ENCODE data around the gene CFAP45. TPM values are rescaled to one million over a fixed set of nuclear protein-coding genes. Genes with fewer than 3 reads are reported as not detected.

The CFAP45 gene
- total and polyA plus RNA-seq, 4 experiments from 2014 or later: 0.15 to 0.67 (median 0.52) TPM; not detected in 1

DNA sequence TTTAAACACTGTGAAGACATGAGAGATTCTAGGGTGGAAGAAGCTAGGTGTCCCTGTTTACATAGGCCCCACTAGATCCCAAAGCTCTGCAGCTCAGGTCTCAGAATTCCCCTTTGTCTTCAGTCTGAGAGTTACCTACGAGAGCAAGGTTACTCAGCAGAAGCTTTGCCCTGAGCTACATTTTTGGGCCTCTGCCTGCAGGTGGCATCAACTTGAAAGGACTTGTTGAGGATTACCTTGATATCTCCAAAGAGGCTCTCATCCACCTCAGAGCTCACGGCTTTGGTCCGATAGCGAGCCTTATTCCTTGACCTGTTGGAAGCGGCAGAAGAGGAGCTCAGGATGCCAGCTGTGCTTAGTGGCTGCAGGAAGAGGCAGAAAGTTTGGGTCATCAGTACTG lies 7.0 kb downstream of the CFAP45 start:
- CTCF ChIA-PET (ENCODE audit: partially characterized antibody): interaction anchor here (0.7 to 13.8 kb wide), 34 partner anchors 8 to 759 kb away, joined by 3 to 571 read pairs (median 6); partner anchors contain the start of genes DUSP23, FCRL6, IGSF9 and TAGLN2
- no peaks in the 10 kb centered on the region for H3K9me3 ChIP-seq (ENCODE audit: control insufficient read depth in 1 of 2, low read length in 2 of 2)
- DNase-seq: no peak
- H3K4me1 Mint-ChIP-seq: peaks cover 13 to 22% (median 17%) of the 10 kb centered on the region in 4 donors
- no peaks in the 10 kb centered on the region for H3K27me3 ChIP-seq (ENCODE audit: insufficient read depth, low read length)
- POLR2A ChIA-PET (ENCODE audit: partially characterized antibody): interaction anchor here (1.3 to 5.3 kb wide), 5 partner anchors 31 to 112 kb away, joined by 3 to 62 read pairs (median 14); partner anchors contain the start of genes DUSP23, SLAMF8 and TAGLN2
- no peak overlapping the region for H3K4me3 Mint-ChIP-seq
- intact Hi-C loops (cut with micrococcal nuclease): loop anchor here (2.0 to 5.0 kb wide), 2 partner anchors 41 to 52 kb away; partner anchors contain the start of gene IGSF9
- H3K4me3 ChIP-seq (ENCODE audit: low read length in 2 of 2): no peak overlapping the region
- H3K36me3 ChIP-seq (ENCODE audit: insufficient read depth, low read length): no peaks in the 10 kb centered on the region
- H3K9me3 Mint-ChIP-seq: no peaks in the 10 kb centered on the region
- H3K36me3 Mint-ChIP-seq: no peaks in the 10 kb centered on the region
- peak overlapping the region in 2 of 7 donors; percentile 2 to 11 for H3K27ac Mint-ChIP-seq
- H3K27me3 Mint-ChIP-seq: no peaks in the 10 kb centered on the region
- H3K4me1 ChIP-seq (ENCODE audit: insufficient read depth, low read length): peaks cover 17% of the 10 kb centered on the region
- no peak overlapping the region for H3K27ac ChIP-seq (ENCODE audit: low read depth, low read length)

DNA sequence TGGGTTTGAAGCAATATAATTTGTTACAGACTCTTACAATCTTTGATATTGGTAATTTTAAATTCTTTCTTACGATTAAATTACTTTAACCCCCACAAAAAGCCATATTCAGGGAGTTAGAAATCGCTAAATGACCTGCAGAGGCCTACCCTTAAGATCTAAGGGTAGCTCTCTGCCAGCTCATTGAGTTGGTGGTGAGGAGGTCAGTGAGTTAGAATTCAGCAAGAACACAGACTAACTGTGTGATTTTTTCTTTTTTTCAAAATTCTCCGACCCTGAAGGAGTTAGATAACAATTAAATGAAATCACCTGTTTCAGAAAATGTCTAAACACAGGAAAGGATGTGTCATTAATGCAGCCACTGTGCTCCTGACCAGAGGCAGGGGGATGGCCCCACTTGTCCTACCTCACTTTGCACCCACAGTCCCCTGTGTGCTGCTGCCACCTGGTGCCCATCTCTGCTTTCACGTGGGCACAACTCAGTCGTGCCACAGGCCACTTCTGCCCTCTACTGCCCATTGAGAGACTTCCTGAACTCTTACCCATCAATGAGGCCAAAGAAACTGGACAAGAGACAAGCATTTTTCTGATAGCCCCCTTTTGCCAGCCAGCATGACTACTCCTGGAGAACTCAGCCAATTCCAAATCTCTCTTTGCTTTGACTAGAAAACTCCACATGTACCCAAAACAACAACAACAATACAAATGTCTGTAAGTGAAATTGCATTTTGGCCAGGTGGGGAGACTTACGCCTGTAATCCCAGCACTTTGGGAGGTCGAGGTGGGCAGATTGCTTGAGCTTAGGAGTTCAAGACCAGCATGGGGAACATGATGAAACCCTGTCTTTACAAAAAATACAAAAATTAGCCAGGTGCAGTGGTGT lies 8.4 kb downstream of the CFAP45 start:
- H3K4me1 Mint-ChIP-seq: peaks cover 13 to 22% (median 17%) of the 10 kb centered on the region in 4 donors
- intact Hi-C loops (cut with micrococcal nuclease): loop anchor here (1.0 to 5.0 kb wide), 8 partner anchors 32 to 759 kb away; partner anchors contain the start of genes DUSP23 and IGSF9
- no peaks in the 10 kb centered on the region for H3K9me3 Mint-ChIP-seq
- Histone ChIP-seq H3K27me3 (ENCODE audit: insufficient read depth, low read length) (no peaks in the 10 kb centered on the region), H3K36me3 (ENCODE audit: insufficient read depth, low read length) (no peaks in the 10 kb centered on the region), H3K27ac (ENCODE audit: low read depth, low read length) (no peak overlapping the region), H3K9me3 (ENCODE audit: control insufficient read depth in 1 of 2, low read length in 2 of 2) (no peaks in the 10 kb centered on the region), H3K4me1 (ENCODE audit: insufficient read depth, low read length) (peaks cover 17% of the 10 kb centered on the region), H3K4me3 (ENCODE audit: low read length in 2 of 2) (no peak overlapping the region)
- CTCF ChIA-PET (ENCODE audit: partially characterized antibody): interaction anchor here (0.6 to 13.8 kb wide), 38 partner anchors 9 to 731 kb away, joined by 3 to 571 read pairs (median 6); partner anchors contain the start of genes DUSP23, FCRL6, IGSF9 and TAGLN2
- POLR2A ChIA-PET (ENCODE audit: partially characterized antibody): interaction anchor here (3.7 to 5.3 kb wide), 3 partner anchors 32 to 111 kb away, joined by 14 to 62 read pairs (median 21); partner anchors contain the start of genes DUSP23 and TAGLN2
- H3K27ac Mint-ChIP-seq: peak overlapping the region in 3 of 7 donors; percentile 39 to 85 (median 68)
- no peak overlapping the region for H3K4me3 Mint-ChIP-seq
- peak; percentile 67 to 74 (median 72) for DNase-seq
- no peaks in the 10 kb centered on the region for H3K27me3 Mint-ChIP-seq
- no peaks in the 10 kb centered on the region for H3K36me3 Mint-ChIP-seq

DNA sequence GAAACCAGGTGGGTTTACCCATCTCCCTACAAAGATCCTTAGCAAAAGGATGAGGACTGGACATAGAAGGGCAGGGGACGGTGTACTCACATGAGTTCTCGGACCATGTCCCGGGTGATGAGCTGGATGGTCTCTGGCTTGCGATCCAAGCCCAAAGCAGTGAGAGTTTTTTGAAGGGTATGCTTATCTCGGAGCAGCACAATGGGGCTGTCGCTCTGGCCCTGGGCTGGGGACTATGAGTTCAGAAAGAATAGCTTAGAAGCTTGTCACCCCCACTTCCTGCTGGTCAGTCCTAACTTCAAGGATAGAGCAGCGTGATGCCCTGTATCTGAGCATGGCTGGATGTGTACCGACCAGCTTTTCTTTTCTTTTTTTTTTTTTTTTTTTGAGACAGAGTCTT lies 9.6 kb downstream of the CFAP45 start:
- POLR2A ChIA-PET (ENCODE audit: partially characterized antibody): interaction anchor here (0.6 to 5.3 kb wide), 7 partner anchors 33 to 110 kb away, joined by 3 to 62 read pairs (median 6); partner anchors contain the start of genes DUSP23, FCRL6, SLAMF8 and TAGLN2
- peaks cover 13 to 22% (median 17%) of the 10 kb centered on the region in 4 donors for H3K4me1 Mint-ChIP-seq
- no peaks in the 10 kb centered on the region for H3K27me3 ChIP-seq (ENCODE audit: insufficient read depth, low read length)
- H3K4me1 ChIP-seq (ENCODE audit: insufficient read depth, low read length): peaks cover 17% of the 10 kb centered on the region
- CTCF ChIA-PET (ENCODE audit: partially characterized antibody): interaction anchor here (0.6 to 13.8 kb wide), 17 partner anchors 9 to 676 kb away, joined by 3 to 571 read pairs (median 6); partner anchors contain the start of genes DUSP23, FCRL6 and TAGLN2
- H3K9me3 ChIP-seq (ENCODE audit: control insufficient read depth in 1 of 2, low read length in 2 of 2): no peaks in the 10 kb centered on the region
- peak overlapping the region in 1 of 7 donors; percentile 2 for H3K27ac Mint-ChIP-seq
- intact Hi-C loops (cut with micrococcal nuclease): loop anchor here (5.0 kb wide), 1 partner anchor 38 kb away; no protein-coding TSS in a partner anchor
- H3K27ac ChIP-seq (ENCODE audit: low read depth, low read length): no peak overlapping the region
- DNase-seq: no peak
- H3K27me3 Mint-ChIP-seq: no peaks in the 10 kb centered on the region
- H3K36me3 Mint-ChIP-seq: no peaks in the 10 kb centered on the region
- no peak overlapping the region for H3K4me3 Mint-ChIP-seq
- H3K4me3 ChIP-seq (ENCODE audit: low read length in 2 of 2): no peak overlapping the region
- no peaks in the 10 kb centered on the region for H3K9me3 Mint-ChIP-seq
- no peaks in the 10 kb centered on the region for H3K36me3 ChIP-seq (ENCODE audit: insufficient read depth, low read length)

DNA sequence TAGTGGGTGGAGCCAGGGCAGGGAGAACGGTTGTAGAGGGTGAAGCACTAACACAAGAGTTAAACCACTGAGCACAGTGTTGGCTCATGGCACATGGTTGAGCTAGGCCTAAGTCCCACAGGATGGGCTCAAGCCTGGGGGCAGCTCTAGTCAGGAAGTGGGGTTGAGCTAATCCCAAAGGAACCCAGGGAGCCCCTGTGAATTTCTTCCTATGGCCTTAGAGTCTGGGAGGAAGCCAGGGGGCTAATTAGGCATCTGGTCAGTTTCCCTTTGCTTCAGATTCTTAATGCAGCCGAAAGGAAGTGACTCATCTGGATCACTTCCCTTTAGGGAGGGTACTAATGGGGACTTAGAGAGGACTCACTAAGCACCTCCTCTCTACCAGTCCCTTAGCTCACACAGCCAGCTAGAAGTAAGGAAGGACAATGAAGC lies 10.1 kb downstream of the CFAP45 start:
- CTCF ChIA-PET (ENCODE audit: partially characterized antibody): interaction anchor here (0.6 to 13.8 kb wide), 15 partner anchors 8 to 758 kb away, joined by 3 to 571 read pairs (median 6); partner anchors contain the start of genes DUSP23, FCRL6 and TAGLN2
- Histone ChIP-seq H3K36me3 (ENCODE audit: insufficient read depth, low read length) (no peaks in the 10 kb centered on the region), H3K4me3 (ENCODE audit: low read length in 2 of 2) (no peak overlapping the region), H3K27me3 (ENCODE audit: insufficient read depth, low read length) (no peaks in the 10 kb centered on the region), H3K27ac (ENCODE audit: low read depth, low read length) (no peak overlapping the region), H3K4me1 (ENCODE audit: insufficient read depth, low read length) (peaks cover 17% of the 10 kb centered on the region), H3K9me3 (ENCODE audit: control insufficient read depth in 1 of 2, low read length in 2 of 2) (no peaks in the 10 kb centered on the region)
- no peaks in the 10 kb centered on the region for H3K36me3 Mint-ChIP-seq
- POLR2A ChIA-PET (ENCODE audit: partially characterized antibody): interaction anchor here (1.2 to 5.3 kb wide), 6 partner anchors 34 to 109 kb away, joined by 3 to 62 read pairs (median 10); partner anchors contain the start of genes DUSP23, FCRL6, SLAMF8 and TAGLN2
- peak overlapping the region in 4 of 7 donors; percentile 2 to 90 (median 26) for H3K27ac Mint-ChIP-seq
- H3K4me3 Mint-ChIP-seq: no peak overlapping the region
- H3K27me3 Mint-ChIP-seq: no peaks in the 10 kb centered on the region
- DNase-seq: no peak
- peaks cover 13 to 22% (median 17%) of the 10 kb centered on the region in 4 donors for H3K4me1 Mint-ChIP-seq
- no peaks in the 10 kb centered on the region for H3K9me3 Mint-ChIP-seq
- intact Hi-C loops (cut with micrococcal nuclease): loop anchor here (5.0 kb wide), 1 partner anchor 38 kb away; no protein-coding TSS in a partner anchor

DNA sequence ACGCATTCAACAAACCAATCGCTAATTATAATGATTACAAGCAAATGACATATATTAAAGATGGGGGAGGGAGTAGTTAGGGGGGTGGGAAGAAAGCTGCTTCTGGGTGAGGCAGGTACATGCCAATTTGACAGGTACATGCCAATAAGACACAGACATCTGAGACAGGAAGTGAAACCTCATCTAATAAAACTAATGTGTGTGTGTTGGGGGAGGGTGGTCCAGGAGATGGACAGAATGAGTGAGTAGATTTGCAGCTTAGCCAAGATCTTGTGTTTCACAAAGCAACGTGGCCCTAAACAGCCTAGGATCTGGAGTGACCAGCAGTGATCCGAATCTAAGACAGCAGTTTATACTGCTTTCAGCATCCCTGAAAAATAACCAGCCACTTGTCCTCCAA lies 10.8 kb downstream of the CFAP45 start:
- H3K4me1 Mint-ChIP-seq: peaks cover 13 to 22% (median 17%) of the 10 kb centered on the region in 4 donors
- Histone ChIP-seq H3K4me3 (ENCODE audit: low read length in 2 of 2) (no peak overlapping the region), H3K4me1 (ENCODE audit: insufficient read depth, low read length) (peaks cover 17% of the 10 kb centered on the region), H3K36me3 (ENCODE audit: insufficient read depth, low read length) (no peaks in the 10 kb centered on the region), H3K9me3 (ENCODE audit: control insufficient read depth in 1 of 2, low read length in 2 of 2) (no peaks in the 10 kb centered on the region), H3K27ac (ENCODE audit: low read depth, low read length) (no peak overlapping the region), H3K27me3 (ENCODE audit: insufficient read depth, low read length) (no peaks in the 10 kb centered on the region)
- intact Hi-C loops (cut with micrococcal nuclease): no loop called here
- no peaks in the 10 kb centered on the region for H3K27me3 Mint-ChIP-seq
- no peaks in the 10 kb centered on the region for H3K9me3 Mint-ChIP-seq
- H3K4me3 Mint-ChIP-seq: no peak overlapping the region
- CTCF ChIA-PET (ENCODE audit: partially characterized antibody): interaction anchor here (1.0 to 13.8 kb wide), 11 partner anchors 16 to 757 kb away, joined by 3 to 571 read pairs (median 17); partner anchors contain the start of genes DUSP23, FCRL6 and TAGLN2
- peak overlapping the region in 2 of 7 donors; percentile 10 to 19 for H3K27ac Mint-ChIP-seq
- no peak for DNase-seq
- no peaks in the 10 kb centered on the region for H3K36me3 Mint-ChIP-seq
- POLR2A ChIA-PET (ENCODE audit: partially characterized antibody): interaction anchor here (0.6 to 5.3 kb wide), 5 partner anchors 34 to 545 kb away, joined by 3 to 62 read pairs (median 4); partner anchors contain the start of genes FCRL6, SLAMF8 and TAGLN2

DNA sequence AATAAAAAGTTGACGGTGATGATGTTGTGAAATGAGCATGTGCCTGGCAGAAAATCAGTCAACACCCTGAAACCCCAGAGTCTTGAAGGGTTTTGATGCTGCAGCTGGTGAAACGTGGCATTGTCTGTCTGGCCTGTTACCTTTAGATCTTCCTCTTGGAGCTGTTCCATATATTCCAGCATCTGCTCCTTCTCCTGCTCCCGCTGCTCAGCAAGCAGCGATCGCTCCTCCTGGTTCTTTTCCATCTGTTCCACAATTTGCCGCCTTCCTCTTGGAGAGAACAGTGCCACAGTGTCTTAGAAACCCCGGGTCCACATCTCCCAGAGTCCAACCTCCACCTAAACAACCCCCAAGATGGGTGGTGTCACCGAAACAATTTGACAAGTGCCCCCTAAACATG lies 15.7 kb downstream of the CFAP45 start:
- Mint-ChIP-seq H3K4me3 (no peak overlapping the region), H3K4me1 (peaks cover 2 to 4% (median 3%) of the 10 kb centered on the region in 4 donors), H3K27ac (no peak overlapping the region), H3K9me3 (no peaks in the 10 kb centered on the region), H3K36me3 (no peaks in the 10 kb centered on the region), H3K27me3 (no peaks in the 10 kb centered on the region)
- no peaks in the 10 kb centered on the region for H3K27me3 ChIP-seq (ENCODE audit: insufficient read depth, low read length)
- intact Hi-C loops (cut with micrococcal nuclease): no loop called here
- no peak overlapping the region for H3K27ac ChIP-seq (ENCODE audit: low read depth, low read length)
- peaks cover 16% of the 10 kb centered on the region for H3K4me1 ChIP-seq (ENCODE audit: insufficient read depth, low read length)
- no peaks in the 10 kb centered on the region for H3K36me3 ChIP-seq (ENCODE audit: insufficient read depth, low read length)
- DNase-seq: no peak
- no peaks in the 10 kb centered on the region for H3K9me3 ChIP-seq (ENCODE audit: control insufficient read depth in 1 of 2, low read length in 2 of 2)
- POLR2A ChIA-PET (ENCODE audit: partially characterized antibody): no interaction called here
- no peak overlapping the region for H3K4me3 ChIP-seq (ENCODE audit: low read length in 2 of 2)
- CTCF ChIA-PET (ENCODE audit: partially characterized antibody): interaction anchor here (13.8 kb wide), 1 partner anchor 85 kb away, joined by 571 read pairs; the partner anchor contains the start of gene FCRL6
